Panc1 (cell line): ENCODE results near the gene MYORG. TPM values are rescaled to one million over a fixed set of nuclear protein-coding genes. Genes with fewer than 3 reads are reported as not detected.

Experiments used
- ATAC-seq: fragments of 200-7000 bp; cut with Tn5 transposase; 2 replicates; pipeline ENCODE4 v1.9.1; 2020; ENCODE audit warnings: mild to moderate bottlenecking, moderate library complexity
- BruUV-seq: library from RNA; stranded (reverse); fragments of 400-500 nt; replicated peaks from 2 replicates; lab custom pipeline; 2021; lab: Mats Ljungman, UMichigan
- CTCF ChIA-PET: fragments of 300-600 bp; sonication (Branson Sonifier 250); formaldehyde crosslinking; loops from one replicate; lab custom pipeline; 2022; ENCODE audit warnings: antibody characterized with exemption; lab: Charles Lee
- POLR2A ChIA-PET: fragments of 300-600 bp; sonication (Branson Sonifier 250); formaldehyde crosslinking; loops from one replicate; lab custom pipeline; 2022; ENCODE audit warnings: antibody characterized with exemption; lab: Charles Lee
- DNase-seq: peaks from one replicate; pipeline ENCODE4 v3.0.0-alpha.2; 2010; ENCODE audit warnings: low read depth, low spot score
- H3K27ac ChIP-seq: 2 replicates; pipeline ENCODE4 v1.5.1; 2011; ENCODE audit warnings: mild to moderate bottlenecking, low read length, inconsistent platforms
- H3K27me3 ChIP-seq: fragments of 200-500 bp; sonication (Bioruptor generic); 2 replicates; pipeline ENCODE4 v1.6.0; 2014; ENCODE audit warnings: low read length, inconsistent platforms; ENCODE audit not compliant: control insufficient read depth, insufficient read depth
- H3K36me3 ChIP-seq: fragments of 200-500 bp; sonication (Bioruptor generic); 2 replicates; pipeline ENCODE4 v1.5.1; 2014; ENCODE audit warnings: inconsistent platforms, mild to moderate bottlenecking, low read length, moderate library complexity; ENCODE audit not compliant: control insufficient read depth, insufficient read depth
- H3K4me1 ChIP-seq: 2 replicates; pipeline ENCODE4 v1.5.1; 2011; ENCODE audit warnings: inconsistent platforms, mild to moderate bottlenecking, low read length, moderate library complexity; ENCODE audit not compliant: control insufficient read depth, insufficient read depth
- H3K4me3 ChIP-seq, 2 experiments: 2 replicates each; pipeline ENCODE4 v1.5.1; 2011 to 2012; ENCODE audit warnings: low read depth in 2 of 2, low read length in 2 of 2, mild to moderate bottlenecking in 2 of 2, inconsistent platforms in 1 of 2, moderate library complexity in 1 of 2
- H3K9me3 ChIP-seq: fragments of 200-500 bp; sonication (Bioruptor generic); 2 replicates; pipeline ENCODE4 v1.5.1; 2014; ENCODE audit warnings: low read depth, mild to moderate bottlenecking, inconsistent platforms, low read length, moderate library complexity; ENCODE audit not compliant: control insufficient read depth, insufficient read depth
- POLR2AphosphoS5 ChIP-seq: IDR thresholded peaks from 2 replicates; pipeline ENCODE4 v1.6.1; 2012; ENCODE audit warnings: mild to moderate bottlenecking, low read depth, low read length, moderate library complexity
- REST ChIP-seq, 2 experiments: IDR thresholded peaks; 2 replicates each; pipeline ENCODE4 v1.6.1; 2011 to 2012; ENCODE audit warnings: low read depth in 2 of 2, control low read depth in 1 of 2, low read length in 1 of 2, mild to moderate bottlenecking in 1 of 2, moderate library complexity in 1 of 2; ENCODE audit not compliant: insufficient read depth in 1 of 2
- SIN3A ChIP-seq: IDR thresholded peaks from 2 replicates; pipeline ENCODE4 v1.6.1; 2012; ENCODE audit warnings: low read depth, mild to moderate bottlenecking, low read length, moderate library complexity, borderline replicate concordance; ENCODE audit not compliant: insufficient read depth
- TCF7L2 ChIP-seq: IDR thresholded peaks from 2 replicates; pipeline ENCODE4 v1.6.1; 2011; ENCODE audit warnings: mild to moderate bottlenecking, low read depth, low read length, inconsistent platforms
- in situ Hi-C: cut with HindIII; loops from 2 replicates; pipeline ENCODE4 v1.10.0; 2016; ENCODE audit warnings: low sequenced_read_pairs, low pct_unique_long_range_greater_than_20kb
- intact Hi-C: fragments of 100-400 bp; cut with micrococcal nuclease; formaldehyde crosslinking; loops from one replicate; pipeline ENCODE4 v1.10.0; 2022; ENCODE audit not compliant: unreplicated experiment
- total RNA-seq: library from RNA; stranded (reverse); gene quantifications from one replicate; pipeline ENCODE4 v1.2.1, GENCODE V29; 2021; ENCODE audit not compliant: unreplicated experiment
- TF ChIP-seq, protein P1 (sequence below): fragments of 450-650 bp; IDR thresholded peaks from 2 replicates; pipeline ENCODE4 v1.5.1; 2017; ENCODE audit warnings: mild to moderate bottlenecking

MYORG gene
- total RNA-seq, 1 experiment from 2014 or later = 9.7 TPM

GRCh38 chr9:34380034-34380510, 3.4 kb upstream of the MYORG start:
- BruUV-seq = no TSS peak

GRCh38 chr9:34379334-34380033, 2.8 kb upstream of the MYORG start:
- BruUV-seq = no TSS peak
- Histone ChIP-seq H3K27ac (peak overlapping the region; percentile 51), H3K9me3 (no peaks in the 10 kb centered on the region), H3K36me3 (no peaks in the 10 kb centered on the region), H3K27me3 (no peaks in the 10 kb centered on the region), H3K4me1 (peaks cover 21% of the 10 kb centered on the region), H3K4me3 (peak overlapping the region; percentile 53 to 72)
- peak; percentile 68 for ATAC-seq
- intact Hi-C loops = loop anchor here (1.0 to 5.0 kb wide), 2 partner anchors 47 to 122 kb away; no protein-coding TSS in a partner anchor
- POLR2A ChIA-PET = interaction anchor here (1.1 kb wide), 2 partner anchors 38 to 52 kb away, joined by 3 read pairs; no protein-coding TSS in a partner anchor
- in situ Hi-C loops = no loop called here
- TF ChIP-seq TCF7L2 (0 out of 2 replicates have a peak, but pooled peaks have one; percentile 12), REST (IDR thresholded peaks at IDR 0.05; ENCODE audit: insufficient read depth in 1 of 2, low read depth in 2 of 2, low read length in 1 of 2) (0 out of 4 replicates have a peak, but pooled peaks of 1 of the 2 experiments have one; percentile 28), SIN3A (0 out of 2 replicates have a peak, but pooled peaks have one; percentile 54), POLR2AphosphoS5 (no peak)
- CTCF ChIA-PET = interaction anchor here (0.5 to 1.8 kb wide), 7 partner anchors 24 to 224 kb away, joined by 3 to 9 read pairs (median 5); no protein-coding TSS in a partner anchor
- DNase-seq = peak; percentile 85

More at GRCh38 chr9:34380034-34380510, 3.4 kb upstream of the MYORG start:
- TF ChIP-seq, protein P1, sequence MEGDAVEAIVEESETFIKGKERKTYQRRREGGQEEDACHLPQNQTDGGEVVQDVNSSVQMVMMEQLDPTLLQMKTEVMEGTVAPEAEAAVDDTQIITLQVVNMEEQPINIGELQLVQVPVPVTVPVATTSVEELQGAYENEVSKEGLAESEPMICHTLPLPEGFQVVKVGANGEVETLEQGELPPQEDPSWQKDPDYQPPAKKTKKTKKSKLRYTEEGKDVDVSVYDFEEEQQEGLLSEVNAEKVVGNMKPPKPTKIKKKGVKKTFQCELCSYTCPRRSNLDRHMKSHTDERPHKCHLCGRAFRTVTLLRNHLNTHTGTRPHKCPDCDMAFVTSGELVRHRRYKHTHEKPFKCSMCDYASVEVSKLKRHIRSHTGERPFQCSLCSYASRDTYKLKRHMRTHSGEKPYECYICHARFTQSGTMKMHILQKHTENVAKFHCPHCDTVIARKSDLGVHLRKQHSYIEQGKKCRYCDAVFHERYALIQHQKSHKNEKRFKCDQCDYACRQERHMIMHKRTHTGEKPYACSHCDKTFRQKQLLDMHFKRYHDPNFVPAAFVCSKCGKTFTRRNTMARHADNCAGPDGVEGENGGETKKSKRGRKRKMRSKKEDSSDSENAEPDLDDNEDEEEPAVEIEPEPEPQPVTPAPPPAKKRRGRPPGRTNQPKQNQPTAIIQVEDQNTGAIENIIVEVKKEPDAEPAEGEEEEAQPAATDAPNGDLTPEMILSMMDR = no peak
- no peak for TF ChIP-seq REST (IDR thresholded peaks at IDR 0.05; ENCODE audit: insufficient read depth in 1 of 2, low read depth in 2 of 2, low read length in 1 of 2)
- TF ChIP-seq TCF7L2 = no peak
- no peak for TF ChIP-seq SIN3A
- TF ChIP-seq POLR2AphosphoS5 = no peak
- Histone ChIP-seq H3K27ac (peak overlapping the region; percentile 51), H3K4me3 (peak overlapping the region; percentile 53 to 72), H3K27me3 (no peaks in the 10 kb centered on the region), H3K36me3 (no peaks in the 10 kb centered on the region), H3K9me3 (no peaks in the 10 kb centered on the region), H3K4me1 (peaks cover 21% of the 10 kb centered on the region)
- no peak for ATAC-seq
- no peak for DNase-seq
- ChIA-PET CTCF (interaction anchor here (0.6 to 1.8 kb wide), 5 partner anchors 24 to 223 kb away, joined by 3 to 9 read pairs (median 4); partner anchors contain the start of gene FAM219A), POLR2A (interaction anchor here (1.1 kb wide), 1 partner anchor 53 kb away, joined by 3 read pairs; no protein-coding TSS in a partner anchor)
- in situ Hi-C loops = no loop called here
- intact Hi-C loops = no loop called here
